HG03342 (cell line): ENCODE measurements around the gene VEZT.

Experiments
- ATAC-seq: cut with Tn5 transposase; IDR thresholded peaks from one replicate; pipeline ENCODE4 v1.9.1; 2021; ENCODE audit warnings: mild to moderate bottlenecking, moderate library complexity; ENCODE audit not compliant: unreplicated experiment

Gene VEZT

DNA sequence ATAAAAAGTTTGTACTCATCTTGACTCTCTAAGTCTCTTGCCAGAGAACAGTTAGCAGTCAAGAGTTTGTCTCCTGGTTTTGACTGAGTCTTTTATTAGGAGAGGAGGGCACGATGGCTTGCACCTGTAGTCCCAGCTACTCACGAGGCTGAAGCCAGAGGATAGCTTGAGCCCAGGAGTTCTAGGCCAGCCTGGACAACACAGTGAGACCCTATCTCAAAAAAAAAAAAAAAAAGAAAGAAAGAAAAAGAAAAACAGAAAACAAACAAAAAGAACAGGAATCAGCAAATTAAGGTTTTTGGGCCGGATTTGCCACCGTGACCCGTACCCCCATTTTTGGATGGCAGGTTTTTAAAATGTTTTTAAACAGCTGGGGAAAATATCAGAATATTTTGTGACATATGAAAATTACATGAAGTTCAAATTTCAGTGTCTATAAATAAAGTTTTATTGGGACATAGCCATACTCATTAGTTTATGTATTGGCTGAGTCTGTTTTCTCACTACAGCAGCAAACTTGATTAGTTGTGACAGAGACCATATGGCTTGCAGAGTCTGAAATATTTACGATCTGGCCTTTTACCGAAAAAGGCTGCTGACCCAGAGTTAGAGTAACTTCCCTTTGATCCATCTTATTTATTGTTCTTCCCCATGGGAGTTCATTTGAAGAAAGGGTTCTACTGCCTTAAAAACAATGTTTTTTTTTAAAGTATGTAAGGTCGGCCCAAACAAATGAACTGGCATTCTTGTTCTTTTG lies 31.2 kb downstream of the VEZT start:
- no peak for ATAC-seq

DNA sequence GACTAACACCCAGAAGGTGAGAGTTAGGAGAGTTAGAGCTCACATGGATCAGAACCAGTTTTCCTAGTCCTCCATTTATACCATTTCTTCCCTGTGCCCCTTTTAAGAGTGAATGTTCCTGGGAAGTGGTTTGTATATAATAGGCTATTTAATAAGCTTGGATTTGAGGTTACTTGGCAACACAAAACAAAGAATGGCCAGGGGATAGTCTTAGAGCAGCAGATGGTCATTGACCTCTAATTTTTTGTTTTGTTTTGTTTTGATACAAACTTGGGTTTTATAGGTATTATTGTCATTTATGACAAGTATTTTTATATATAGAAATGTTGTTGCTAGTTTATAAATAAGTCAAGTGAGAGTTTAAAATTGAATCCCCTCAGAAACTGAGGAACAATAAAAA lies 35.8 kb downstream of the VEZT start:
- no peak for ATAC-seq

GRCh38 chr12:95257541-95257940 lies 39.9 kb downstream of the VEZT start:
- ATAC-seq, result no peak

DNA sequence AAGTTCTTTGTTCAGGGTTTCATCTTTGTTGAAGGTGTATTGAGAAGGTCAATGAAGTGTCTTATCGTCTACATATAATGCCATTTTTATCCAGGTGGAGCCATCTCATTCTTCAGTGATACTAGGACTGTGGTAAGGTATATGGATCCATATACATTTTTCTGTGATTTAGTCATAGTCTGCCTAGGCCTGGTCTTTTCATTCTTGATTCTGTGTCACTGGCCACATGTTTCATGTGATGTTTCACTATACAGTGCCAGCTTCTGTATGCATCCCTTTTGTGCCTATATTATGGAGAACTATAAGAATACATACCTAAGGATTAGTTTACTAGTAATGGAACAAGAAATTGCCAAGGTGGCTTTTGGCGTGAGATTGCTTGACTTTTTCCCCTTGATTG lies 40.5 kb downstream of the VEZT start:
- no peak for ATAC-seq

DNA sequence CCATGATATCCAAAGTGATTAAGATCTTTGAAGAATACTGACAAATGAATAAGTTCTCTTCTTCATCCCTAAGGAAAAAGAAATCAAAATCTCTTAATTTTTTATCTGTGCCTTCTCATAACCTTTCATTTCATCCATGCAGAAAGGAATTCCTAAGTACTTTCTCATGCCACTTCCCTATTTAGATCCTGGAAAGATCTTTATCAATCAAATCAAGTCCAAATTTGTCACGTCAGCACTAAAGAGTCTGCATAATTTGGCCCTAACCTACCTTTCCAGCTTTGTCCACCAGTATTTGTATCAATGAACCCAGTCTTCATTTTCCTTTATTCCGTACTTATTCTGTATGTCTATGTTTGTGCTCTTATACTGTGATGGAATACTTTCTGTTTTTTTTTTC lies 41.2 kb downstream of the VEZT start:
- no peak for ATAC-seq

- no peak for ATAC-seq
Measured at GRCh38 chr12:95259368-95259767, 41.8 kb downstream of the VEZT start.

- ATAC-seq, result no peak
Measured at GRCh38 chr12:95261109-95261508, 43.5 kb downstream of the VEZT start.

DNA sequence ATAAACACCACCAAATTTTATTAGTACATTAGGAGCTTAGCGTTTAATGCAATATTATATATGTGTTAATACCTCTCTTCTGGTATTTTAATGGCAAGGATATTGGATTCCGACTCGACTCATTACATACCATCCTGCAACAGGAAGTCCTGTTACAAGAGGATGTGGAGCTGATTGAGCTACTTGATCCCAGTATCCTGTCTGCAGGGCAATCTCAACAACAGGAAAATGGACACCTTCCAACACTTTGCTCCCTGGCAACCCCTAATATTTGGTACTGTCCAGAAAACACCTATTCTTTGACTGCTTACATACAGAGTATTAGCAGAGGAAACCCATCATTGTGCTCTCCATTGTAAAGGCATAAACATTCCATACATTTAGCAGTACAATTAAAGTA lies 45.2 kb downstream of the VEZT start:
- ATAC-seq, result no peak

DNA sequence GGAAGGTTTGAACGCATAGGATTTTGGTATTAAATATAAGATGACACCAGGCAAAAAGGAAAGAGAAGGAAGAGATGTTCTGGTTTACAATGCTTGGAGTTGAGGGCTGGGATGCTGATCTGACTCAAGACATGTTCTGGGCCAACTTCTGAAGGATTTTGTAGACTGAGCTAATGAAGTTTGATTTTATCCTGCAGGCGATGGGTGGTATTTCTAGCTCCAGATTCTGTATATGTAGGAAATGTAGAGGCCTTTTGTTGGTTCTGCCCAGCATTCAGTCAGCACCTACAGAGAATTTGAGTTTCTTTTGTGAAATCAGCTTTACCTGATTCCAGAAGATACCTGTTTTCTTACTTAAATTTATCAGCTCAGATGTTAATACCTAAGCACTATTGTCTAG lies 48.2 kb downstream of the VEZT start:
- no peak for ATAC-seq

- no peak for ATAC-seq
Measured at GRCh38 chr12:95266254-95266653, 48.6 kb downstream of the VEZT start.

- ATAC-seq, result no peak
Measured at GRCh38 chr12:95269892-95270291, 52.3 kb downstream of the VEZT start.

DNA sequence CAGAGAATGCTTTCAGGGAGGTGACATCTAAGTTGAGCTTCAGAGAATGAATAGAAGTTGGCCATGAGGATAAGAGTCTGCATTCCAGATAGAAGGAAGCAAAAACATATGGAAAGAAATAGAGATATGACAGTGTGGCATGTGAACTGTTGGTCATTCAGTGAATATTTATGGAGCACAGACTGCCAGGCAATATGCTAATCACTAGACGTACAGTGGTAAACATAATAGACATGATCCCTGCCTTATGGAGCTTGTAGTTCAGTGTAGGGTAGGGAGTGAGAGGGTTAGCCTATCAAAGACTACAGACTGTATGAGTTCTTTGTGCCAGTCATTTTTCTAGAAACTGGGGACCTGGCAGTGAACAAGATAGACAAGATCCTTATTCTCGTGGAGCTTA lies 53.9 kb downstream of the VEZT start:
- no peak for ATAC-seq

DNA sequence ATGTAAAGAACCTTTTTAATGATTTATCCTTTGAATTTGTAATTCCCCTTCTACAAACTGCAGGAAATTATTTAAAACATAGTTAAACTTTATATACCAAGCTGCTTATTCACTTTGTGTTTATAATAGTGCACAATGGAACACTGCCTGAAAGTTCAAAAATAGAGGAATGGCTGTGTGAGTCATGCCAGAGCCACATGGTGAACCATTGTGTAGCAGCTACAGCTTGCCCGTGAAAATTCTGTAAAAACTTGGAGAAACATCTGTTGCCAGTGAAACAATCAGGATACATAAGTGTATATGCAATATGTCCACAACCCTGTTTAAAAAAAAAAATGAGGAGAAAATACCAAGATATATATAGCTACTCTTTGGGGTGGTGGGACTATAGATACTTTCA lies 59.5 kb downstream of the VEZT start:
- ATAC-seq, result no peak

GRCh38 chr12:95279856-95280255 lies 62.2 kb downstream of the VEZT start:
- no peak for ATAC-seq

DNA sequence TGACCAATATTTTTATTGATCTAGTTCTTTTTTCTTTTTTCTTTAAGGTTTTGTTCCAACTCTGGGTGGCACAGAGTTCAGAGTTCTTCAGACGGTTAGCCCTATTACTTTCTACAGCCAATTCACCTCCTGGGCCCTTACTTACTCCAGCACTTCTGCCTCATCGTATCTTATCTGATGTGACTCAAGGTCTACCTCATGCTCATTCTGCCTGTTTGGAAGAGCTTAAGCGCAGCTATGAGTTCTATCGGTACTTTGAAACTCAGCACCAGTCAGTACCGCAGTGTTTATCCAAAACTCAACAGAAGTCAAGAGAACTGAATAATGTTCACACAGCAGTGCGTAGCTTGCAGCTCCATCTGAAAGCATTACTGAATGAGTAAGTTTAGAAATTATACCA lies 64.7 kb downstream of the VEZT start:
- ATAC-seq, result no peak

GRCh38 chr12:95283371-95283770 lies 65.8 kb downstream of the VEZT start:
- no peak for ATAC-seq

DNA sequence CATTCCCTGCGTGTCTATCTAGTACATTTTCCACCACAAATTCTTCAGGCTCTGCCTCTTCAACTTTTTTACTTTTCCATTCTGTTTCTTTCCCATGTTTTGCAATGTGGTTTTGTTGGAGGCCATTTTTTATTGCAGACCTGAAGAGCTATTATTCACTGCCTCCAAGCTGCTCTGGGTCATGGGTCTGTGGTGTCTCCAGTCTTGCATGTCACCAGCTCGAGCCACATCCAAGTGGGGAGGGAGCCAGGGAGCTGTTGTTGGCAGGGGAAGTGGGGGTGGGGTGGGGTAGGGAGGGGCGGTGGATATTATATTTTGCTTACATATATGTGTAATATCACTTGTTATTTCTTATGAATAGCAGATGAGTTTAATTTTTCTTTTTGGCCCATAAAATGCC lies 69.1 kb downstream of the VEZT start:
- ATAC-seq, result no peak

- ATAC-seq, result no peak
Measured at GRCh38 chr12:95291501-95291900, 73.9 kb downstream of the VEZT start.

DNA sequence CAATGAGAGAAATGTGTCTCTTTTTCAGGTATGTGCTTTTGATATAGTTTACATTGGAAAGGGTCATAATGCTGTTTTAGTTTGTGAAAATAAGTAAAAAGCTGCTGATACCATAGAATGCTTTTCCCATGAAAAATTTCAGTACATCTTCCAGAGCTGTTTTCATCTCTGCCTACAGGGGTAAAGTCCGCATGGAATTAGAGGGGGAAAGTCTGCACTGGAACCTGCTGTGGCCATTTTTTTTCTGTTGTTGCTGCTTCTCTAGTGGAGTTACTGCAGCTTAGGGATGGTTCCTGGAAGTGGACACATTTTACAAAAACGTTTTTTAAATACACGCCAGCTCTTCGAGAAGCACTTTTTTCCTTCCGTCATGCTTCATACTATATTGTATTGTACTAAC lies 81.3 kb downstream of the VEZT start:
- no peak for ATAC-seq

GRCh38 chr12:95300286-95300685 lies 82.7 kb downstream of the VEZT start:
- ATAC-seq, result no peak

GRCh38 chr12:95303476-95303875 lies 85.9 kb downstream of the VEZT start:
- ATAC-seq, result no peak

DNA sequence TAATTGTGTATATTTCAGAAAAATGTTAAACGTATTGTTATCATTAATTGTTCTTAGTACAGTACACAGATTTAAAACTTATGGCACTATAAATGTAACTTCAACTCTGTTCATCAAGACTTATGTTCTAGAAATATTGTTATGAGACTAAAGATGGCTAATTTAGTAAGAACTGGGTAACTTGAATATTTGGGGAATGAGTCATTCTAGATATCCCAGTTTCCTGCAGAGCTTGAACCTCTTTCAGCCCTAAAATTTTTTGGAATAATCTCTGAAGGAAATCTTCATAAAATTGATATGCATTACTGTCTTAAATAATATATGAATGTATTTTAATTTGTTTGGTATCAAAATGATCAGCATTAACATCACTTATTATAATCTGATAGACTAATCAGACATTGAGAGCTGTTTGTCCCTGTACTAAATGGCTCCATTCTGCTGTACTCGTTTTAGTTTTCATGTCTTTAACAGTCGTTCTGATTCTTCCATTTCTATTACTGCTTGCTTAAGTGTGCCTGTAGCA lies 87.1 kb downstream of the VEZT start:
- no peak for ATAC-seq

DNA sequence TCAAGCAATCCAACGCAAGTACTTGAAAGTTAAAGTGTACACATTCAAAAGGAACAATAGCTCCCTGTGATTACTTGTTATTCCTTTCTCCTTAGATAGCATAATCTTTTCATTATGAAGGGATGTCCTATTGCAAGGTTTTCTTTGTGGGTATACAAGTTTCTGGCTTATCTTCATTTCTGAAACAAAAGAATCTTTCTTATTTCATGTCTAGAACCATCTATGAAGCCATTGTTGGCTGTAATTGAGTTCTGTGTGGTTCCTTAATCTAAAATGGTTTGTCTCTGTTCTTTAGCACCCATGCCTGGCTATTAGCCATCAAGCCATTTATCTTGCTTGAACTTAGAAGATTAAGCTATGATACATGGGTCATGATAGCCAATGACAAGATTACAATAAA lies 95.0 kb downstream of the VEZT start:
- no peak for ATAC-seq
